B cell (primary cell): Measurements from ENCODE around the gene LYSMD2. TPM values are rescaled to one million over a fixed set of nuclear protein-coding genes. Genes with fewer than 3 reads are reported as not detected.

Experiments
- ATAC-seq: fragments of 200-7000 bp; cut with Tn5 transposase; one replicate; pipeline ENCODE4 v1.10.0; 2021; ENCODE audit warnings: low read depth, mild to moderate bottlenecking, moderate number of reproducible peaks, moderate library complexity
- CTCF ChIA-PET: fragments of 350-600 bp; sonication (Branson Sonifier 250); formaldehyde crosslinking; loops from one replicate; lab custom pipeline; 2021; ENCODE audit warnings: antibody characterized with exemption, inconsistent platforms; lab: Charles Lee
- POLR2A ChIA-PET: fragments of 350-600 bp; sonication (Branson Sonifier 250); formaldehyde crosslinking; loops from one replicate; lab custom pipeline; 2021; ENCODE audit warnings: antibody characterized with exemption; lab: Charles Lee
- DNase-seq: peaks from one replicate; pipeline ENCODE4 v3.0.0; 2013
- H2AFZ ChIP-seq: 2 replicates; pipeline ENCODE4 v1.6.1; 2012; ENCODE audit warnings: mild to moderate bottlenecking, low read depth, low read length; ENCODE audit not compliant: insufficient read depth, poor library complexity, severe bottlenecking
- H3K27ac ChIP-seq, 2 donors: 1 replicate in 1 of 2; 2 replicates in 1 of 2; pipeline ENCODE4 v1.5.1; 2012 to 2013; ENCODE audit warnings: low read length in 2 of 2, mild to moderate bottlenecking in 2 of 2, moderate library complexity in 1 of 2
- H3K27me3 ChIP-seq, 4 experiments: fragments of 200-600 bp in 1 of 4; sonication (generic) in 1 of 4; replicated peaks in 1 of 4; 1 replicate in 2 of 4; 2 replicates in 2 of 4; pipeline versions ENCODE4 v1.6.1 to v1.7.0; 2013 to 2016; ENCODE audit warnings: low read length in 3 of 4, mild to moderate bottlenecking in 2 of 4, mixed read lengths in 1 of 4, moderate library complexity in 1 of 4; ENCODE audit not compliant: insufficient read depth in 4 of 4, control insufficient read depth in 3 of 4; ENCODE audit errors: control extremely low read depth in 1 of 4
- H3K36me3 ChIP-seq, 2 experiments: replicated peaks in 1 of 2; 1 replicate in 1 of 2; 2 replicates in 1 of 2; pipeline versions ENCODE4 v1.6.1 to v1.7.1; 2013; ENCODE audit warnings: low read length in 1 of 2; ENCODE audit not compliant: insufficient read depth in 2 of 2, control insufficient read depth in 1 of 2; ENCODE audit errors: control extremely low read depth in 1 of 2, extremely low read depth in 1 of 2
- H3K4me1 ChIP-seq, 2 donors: fragments of 200-600 bp in 1 of 2; sonication (generic) in 1 of 2; 1 replicate in 1 of 2; 2 replicates in 1 of 2; pipeline versions ENCODE4 v1.5.1 to v1.6.1; 2013 to 2017; ENCODE audit warnings: low read length in 2 of 2; ENCODE audit not compliant: control insufficient read depth in 2 of 2, insufficient read depth in 2 of 2
- H3K4me2 ChIP-seq: replicated peaks from 2 replicates; pipeline ENCODE3; 2012; ENCODE audit warnings: mild to moderate bottlenecking, low read depth, low read length; ENCODE audit not compliant: poor library complexity, severe bottlenecking
- H3K4me3 ChIP-seq, 5 experiments: fragments of 200-600 bp in 1 of 5; sonication (generic) in 1 of 5; 1 replicate in 3 of 5; 2 replicates in 2 of 5; pipeline versions ENCODE4 v1.5.1 to v1.7.0; 2011 to 2016; ENCODE audit warnings: low read length in 4 of 5, mild to moderate bottlenecking in 4 of 5, low read depth in 2 of 5, control low read depth in 1 of 5, moderate library complexity in 1 of 5; ENCODE audit not compliant: insufficient read depth in 1 of 5; ENCODE audit errors: control extremely low read depth in 1 of 5, extremely low read depth in 1 of 5
- H3K79me2 ChIP-seq: fragments of 200-600 bp; sonication (generic); one replicate; pipeline ENCODE4 v1.6.0; 2016; ENCODE audit warnings: low read length; ENCODE audit not compliant: control insufficient read depth, insufficient read depth
- H3K9ac ChIP-seq: fragments of 200-600 bp; sonication (generic); 2 replicates; pipeline ENCODE4 v1.6.1; 2017; ENCODE audit warnings: mild to moderate bottlenecking, low read length, moderate library complexity
- H3K9me3 ChIP-seq, 3 donors: one replicate each; pipeline versions ENCODE4 v1.6.1 to v1.7.1; 2013; ENCODE audit warnings: low read length in 2 of 3; ENCODE audit not compliant: control insufficient read depth in 2 of 3, insufficient read depth in 1 of 3; ENCODE audit errors: control extremely low read depth in 1 of 3
- H4K20me1 ChIP-seq: 2 replicates; pipeline ENCODE4 v1.6.0; 2012; ENCODE audit warnings: mild to moderate bottlenecking, low read length; ENCODE audit not compliant: insufficient read depth, control insufficient read depth, poor library complexity, severe bottlenecking
- H3K27ac Mint-ChIP-seq: one replicate; pipeline ENCODE4 v1.8.0; 2021; ENCODE audit warnings: mixed read lengths
- H3K27me3 Mint-ChIP-seq: one replicate; pipeline ENCODE4 v1.8.0; 2021; ENCODE audit warnings: mixed read lengths
- H3K4me1 Mint-ChIP-seq: one replicate; pipeline ENCODE4 v1.8.0; 2021; ENCODE audit warnings: mixed read lengths
- H3K4me3 Mint-ChIP-seq: one replicate; pipeline ENCODE4 v1.8.0; 2021; ENCODE audit warnings: mixed read lengths
- H3K9me3 Mint-ChIP-seq: one replicate; pipeline ENCODE4 v1.8.0; 2022; ENCODE audit warnings: mixed read lengths; ENCODE audit not compliant: insufficient read depth
- EZH2 ChIP-seq: IDR thresholded peaks from 2 replicates; pipeline ENCODE4 v1.6.1; 2012; ENCODE audit warnings: borderline replicate concordance, low read depth, mild to moderate bottlenecking, moderate library complexity, low read length; ENCODE audit not compliant: insufficient read depth, poor library complexity, severe bottlenecking
- WGBS: methylation state at CpG from one replicate; pipeline ENCODE4 v1.1.5; 2013; ENCODE audit warnings: missing lambda C conversion rate; ENCODE audit not compliant: insufficient coverage; 5-methylcytosine and 5-hydroxymethylcytosine counted together
- intact Hi-C: fragments of 100-400 bp; cut with micrococcal nuclease; formaldehyde crosslinking; loops from one replicate; pipeline ENCODE4 v1.10.0; 2022
- polyA plus RNA-seq: library from polyadenylated mRNA; depleted of rRNA; stranded (reverse); fragments of >200 nt; gene quantifications from 2 replicates; pipeline ENCODE4 v1.2.3, GENCODE V29; 2012
- total RNA-seq, 2 donors: library from RNA; stranded (reverse); fragments of 120-200 nt in 1 of 2; gene quantifications; 1 replicate in 1 of 2; 2 replicates in 1 of 2; pipeline versions ENCODE4 v1.2.3 to v1.2.4, GENCODE V29; 2013 to 2022
- TF ChIP-seq, protein P1 (sequence below): fragments of 200-600 bp; IDR thresholded peaks from one replicate; pipeline ENCODE4 v1.8.0; 2022; ENCODE audit warnings: antibody characterized with exemption, mild to moderate bottlenecking

Gene LYSMD2
- total and polyA plus RNA-seq, 2 donors (not counting 1 experiment from before 2014, with no cell fraction given), result 31.0 to 48.2 TPM

DNA sequence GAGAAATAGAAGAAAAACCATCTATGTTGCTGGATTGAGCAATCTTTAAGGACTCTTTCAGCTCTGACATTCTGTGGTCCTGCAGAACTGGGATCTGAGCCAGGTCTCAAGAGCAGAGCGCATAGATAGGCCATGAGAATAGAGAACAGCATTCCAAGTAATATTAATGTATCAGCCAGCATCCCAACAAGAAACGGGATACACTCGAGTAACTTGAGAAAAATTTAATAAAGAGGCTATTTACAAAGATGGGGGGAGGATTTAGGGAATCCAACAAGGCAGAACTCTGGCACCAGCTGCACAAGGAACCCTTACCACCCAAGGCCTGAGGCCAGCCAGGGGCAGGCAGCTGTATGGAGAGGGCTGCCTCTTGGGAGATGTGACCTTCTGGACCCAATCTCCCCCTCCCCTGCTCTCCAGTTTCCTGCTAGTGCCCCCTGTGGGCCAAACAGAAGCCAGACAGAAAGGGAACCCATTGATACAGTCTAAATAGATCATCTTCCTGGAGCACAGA lies 22.2 kb upstream of the LYSMD2 start:
- no peaks in the 10 kb centered on the region for H3K27me3 ChIP-seq
- H3K9ac ChIP-seq, result no peak overlapping the region
- no peaks in the 10 kb centered on the region for H3K36me3 ChIP-seq
- no peak overlapping the region for H3K27ac ChIP-seq
- Mint-ChIP-seq H3K27me3 (no peaks in the 10 kb centered on the region), H3K4me3 (no peak overlapping the region), H3K9me3 (no peaks in the 10 kb centered on the region), H3K27ac (no peak overlapping the region), H3K4me1 (peaks cover 4% of the 10 kb centered on the region)
- no peak overlapping the region for H3K4me2 ChIP-seq
- ATAC-seq, result no peak
- POLR2A ChIA-PET, result no interaction called here
- no peak overlapping the region for H3K4me3 ChIP-seq
- no peak for DNase-seq
- no peaks in the 10 kb centered on the region for H3K4me1 ChIP-seq
- H3K9me3 ChIP-seq, result peaks cover 0 to 4% (median 0%) of the 10 kb centered on the region in 3 donors
- intact Hi-C loops, result no loop called here
- no peak overlapping the region for H2AFZ ChIP-seq
- no CpG with 5 or more reads among the region's 3 CpGs for WGBS
- TF ChIP-seq, protein P1, sequence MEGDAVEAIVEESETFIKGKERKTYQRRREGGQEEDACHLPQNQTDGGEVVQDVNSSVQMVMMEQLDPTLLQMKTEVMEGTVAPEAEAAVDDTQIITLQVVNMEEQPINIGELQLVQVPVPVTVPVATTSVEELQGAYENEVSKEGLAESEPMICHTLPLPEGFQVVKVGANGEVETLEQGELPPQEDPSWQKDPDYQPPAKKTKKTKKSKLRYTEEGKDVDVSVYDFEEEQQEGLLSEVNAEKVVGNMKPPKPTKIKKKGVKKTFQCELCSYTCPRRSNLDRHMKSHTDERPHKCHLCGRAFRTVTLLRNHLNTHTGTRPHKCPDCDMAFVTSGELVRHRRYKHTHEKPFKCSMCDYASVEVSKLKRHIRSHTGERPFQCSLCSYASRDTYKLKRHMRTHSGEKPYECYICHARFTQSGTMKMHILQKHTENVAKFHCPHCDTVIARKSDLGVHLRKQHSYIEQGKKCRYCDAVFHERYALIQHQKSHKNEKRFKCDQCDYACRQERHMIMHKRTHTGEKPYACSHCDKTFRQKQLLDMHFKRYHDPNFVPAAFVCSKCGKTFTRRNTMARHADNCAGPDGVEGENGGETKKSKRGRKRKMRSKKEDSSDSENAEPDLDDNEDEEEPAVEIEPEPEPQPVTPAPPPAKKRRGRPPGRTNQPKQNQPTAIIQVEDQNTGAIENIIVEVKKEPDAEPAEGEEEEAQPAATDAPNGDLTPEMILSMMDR, result no peak
- TF ChIP-seq EZH2, result no peak
- CTCF ChIA-PET, result no interaction called here
- H3K79me2 ChIP-seq, result peaks cover 51% of the 10 kb centered on the region
- H4K20me1 ChIP-seq, result peaks cover 20% of the 10 kb centered on the region

- H3K9me3 Mint-ChIP-seq, result no peaks in the 10 kb centered on the region
- Histone ChIP-seq H3K36me3 (no peaks in the 10 kb centered on the region), H3K9me3 (peaks cover 0 to 4% (median 0%) of the 10 kb centered on the region in 3 donors), H3K27me3 (no peaks in the 10 kb centered on the region), H3K4me2 (no peak overlapping the region), H3K9ac (no peak overlapping the region), H3K4me3 (no peak overlapping the region), H2AFZ (no peak overlapping the region), H3K79me2 (peaks cover 61% of the 10 kb centered on the region), H3K27ac (no peak overlapping the region), H4K20me1 (peaks cover 20% of the 10 kb centered on the region), H3K4me1 (no peaks in the 10 kb centered on the region)
- intact Hi-C loops, result no loop called here
- DNase-seq (no peak), ATAC-seq (no peak)
- TF ChIP-seq, protein P1, result no peak
- TF ChIP-seq EZH2, result no peak
- no peak overlapping the region for H3K27ac Mint-ChIP-seq
- H3K27me3 Mint-ChIP-seq, result no peaks in the 10 kb centered on the region
- 100% methylated on average over 1 of the region's 1 CpG for WGBS
- ChIA-PET POLR2A (interaction anchor here (0.6 kb wide), 1 partner anchor 482 kb away, joined by 4 read pairs; no protein-coding TSS in a partner anchor), CTCF (interaction anchor here (0.7 to 4.3 kb wide), 3 partner anchors 9 to 108 kb away, joined by 3 to 35 read pairs (median 27); no protein-coding TSS in a partner anchor)
- peaks cover 8% of the 10 kb centered on the region for H3K4me1 Mint-ChIP-seq
- H3K4me3 Mint-ChIP-seq, result no peak overlapping the region
These were observed 21.2 kb upstream of the LYSMD2 start for GRCh38 chr15:51758645-51759044.
